ENCODE measurements around the gene CIRBP. TPM values are rescaled to one million over a fixed set of nuclear protein-coding genes. Genes with fewer than 3 reads are reported as not detected.

CIRBP gene
- total and polyA plus RNA-seq, 9 of the 15 experiments (the other 6 are each of a cell fraction or from before 2014, with no cell fraction given): 20.5 to 327 (median 176) TPM

DNA sequence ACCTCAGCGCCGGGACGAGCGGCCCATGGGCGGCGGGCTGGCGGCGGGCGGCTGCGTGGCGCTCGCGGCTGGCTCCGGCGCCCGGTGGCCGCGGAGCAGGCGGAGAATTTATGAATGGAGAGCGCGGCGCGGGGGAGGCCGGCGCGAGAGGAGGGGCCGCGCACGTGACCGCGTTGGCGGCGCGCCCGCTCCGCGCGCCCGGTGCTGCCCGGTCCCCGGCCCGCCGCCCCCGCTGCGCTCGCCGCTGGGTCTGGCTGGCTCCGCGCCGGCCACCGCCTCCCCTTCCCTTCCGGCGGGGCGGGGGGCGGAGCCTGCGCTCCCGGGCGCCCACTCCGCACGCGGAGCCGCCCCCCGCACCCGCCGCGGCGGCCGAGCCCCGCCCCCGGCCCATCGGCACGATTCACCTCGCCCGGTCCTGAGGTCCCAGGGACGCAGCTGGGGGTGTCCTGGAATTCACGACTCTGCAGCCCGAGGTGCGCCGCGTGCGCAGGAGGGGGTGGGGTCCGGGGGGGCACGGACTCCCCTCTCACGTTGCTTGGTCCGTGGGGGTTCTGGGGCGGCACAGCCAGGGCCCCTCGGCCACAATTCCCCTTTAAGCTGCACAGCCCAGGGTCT, 31.3 kb upstream of the CIRBP start, which contains the start of gene CBARP (continued):
- TF ChIP-seq, protein P1, sequence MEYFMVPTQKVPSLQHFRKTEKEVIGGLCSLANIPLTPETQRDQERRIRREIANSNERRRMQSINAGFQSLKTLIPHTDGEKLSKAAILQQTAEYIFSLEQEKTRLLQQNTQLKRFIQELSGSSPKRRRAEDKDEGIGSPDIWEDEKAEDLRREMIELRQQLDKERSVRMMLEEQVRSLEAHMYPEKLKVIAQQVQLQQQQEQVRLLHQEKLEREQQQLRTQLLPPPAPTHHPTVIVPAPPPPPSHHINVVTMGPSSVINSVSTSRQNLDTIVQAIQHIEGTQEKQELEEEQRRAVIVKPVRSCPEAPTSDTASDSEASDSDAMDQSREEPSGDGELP (CRISPR knock-in tag; IDR thresholded peaks at IDR 0.05; ENCODE audit: borderline replicate concordance): peak; percentile 19; the same call in 1 of the 2 replicates
- TF ChIP-seq, protein P2, sequence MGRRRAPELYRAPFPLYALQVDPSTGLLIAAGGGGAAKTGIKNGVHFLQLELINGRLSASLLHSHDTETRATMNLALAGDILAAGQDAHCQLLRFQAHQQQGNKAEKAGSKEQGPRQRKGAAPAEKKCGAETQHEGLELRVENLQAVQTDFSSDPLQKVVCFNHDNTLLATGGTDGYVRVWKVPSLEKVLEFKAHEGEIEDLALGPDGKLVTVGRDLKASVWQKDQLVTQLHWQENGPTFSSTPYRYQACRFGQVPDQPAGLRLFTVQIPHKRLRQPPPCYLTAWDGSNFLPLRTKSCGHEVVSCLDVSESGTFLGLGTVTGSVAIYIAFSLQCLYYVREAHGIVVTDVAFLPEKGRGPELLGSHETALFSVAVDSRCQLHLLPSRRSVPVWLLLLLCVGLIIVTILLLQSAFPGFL (CRISPR knock-in tag; IDR thresholded peaks at IDR 0.05): no peak
- TF ChIP-seq, protein P3, sequence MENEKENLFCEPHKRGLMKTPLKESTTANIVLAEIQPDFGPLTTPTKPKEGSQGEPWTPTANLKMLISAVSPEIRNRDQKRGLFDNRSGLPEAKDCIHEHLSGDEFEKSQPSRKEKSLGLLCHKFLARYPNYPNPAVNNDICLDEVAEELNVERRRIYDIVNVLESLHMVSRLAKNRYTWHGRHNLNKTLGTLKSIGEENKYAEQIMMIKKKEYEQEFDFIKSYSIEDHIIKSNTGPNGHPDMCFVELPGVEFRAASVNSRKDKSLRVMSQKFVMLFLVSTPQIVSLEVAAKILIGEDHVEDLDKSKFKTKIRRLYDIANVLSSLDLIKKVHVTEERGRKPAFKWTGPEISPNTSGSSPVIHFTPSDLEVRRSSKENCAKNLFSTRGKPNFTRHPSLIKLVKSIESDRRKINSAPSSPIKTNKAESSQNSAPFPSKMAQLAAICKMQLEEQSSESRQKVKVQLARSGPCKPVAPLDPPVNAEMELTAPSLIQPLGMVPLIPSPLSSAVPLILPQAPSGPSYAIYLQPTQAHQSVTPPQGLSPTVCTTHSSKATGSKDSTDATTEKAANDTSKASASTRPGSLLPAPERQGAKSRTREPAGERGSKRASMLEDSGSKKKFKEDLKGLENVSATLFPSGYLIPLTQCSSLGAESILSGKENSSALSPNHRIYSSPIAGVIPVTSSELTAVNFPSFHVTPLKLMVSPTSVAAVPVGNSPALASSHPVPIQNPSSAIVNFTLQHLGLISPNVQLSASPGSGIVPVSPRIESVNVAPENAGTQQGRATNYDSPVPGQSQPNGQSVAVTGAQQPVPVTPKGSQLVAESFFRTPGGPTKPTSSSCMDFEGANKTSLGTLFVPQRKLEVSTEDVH (IDR thresholded peaks at IDR 0.05; ENCODE audit: low read depth, partially characterized antibody): no peak
- TF ChIP-seq XRCC3 (IDR thresholded peaks at IDR 0.05): no peak
- TF ChIP-seq NRF1 (conservative IDR thresholded peaks at IDR 0.05 in 1 of 2, IDR thresholded peaks at IDR 0.05 in 1 of 2): peak; percentile 19 to 22; a peak in 1 of 4 replicates
- TF ChIP-seq NONO (IDR thresholded peaks at IDR 0.05; ENCODE audit: low read depth in 2 of 2, low read length in 1 of 2): peak in 1 of 2 experiments; percentile 84; a peak in 2 of 4 replicates
- TF ChIP-seq PHF8 (IDR thresholded peaks at IDR 0.05; ENCODE audit: borderline replicate concordance, low read length): peak; percentile 36; the same call in 1 of the 2 replicates
- peak; percentile 74 for TF ChIP-seq RB1 (IDR thresholded peaks at IDR 0.05; ENCODE audit: low read depth)
- peak; percentile 27; the same call in 1 of the 2 replicates for TF ChIP-seq POLR2G (IDR thresholded peaks at IDR 0.05; ENCODE audit: low read depth, low read length)
- TF ChIP-seq CXXC5 (CRISPR knock-in tag; IDR thresholded peaks at IDR 0.05): peak; percentile 85
- no peak for TF ChIP-seq POLR2A (conservative IDR thresholded peaks at IDR 0.05)
- TF ChIP-seq TAF1 (IDR thresholded peaks at IDR 0.05; ENCODE audit: control insufficient read depth, extremely low read depth, insufficient read depth, low read length, severe bottlenecking): peak; percentile 35
- TF ChIP-seq, protein P4, sequence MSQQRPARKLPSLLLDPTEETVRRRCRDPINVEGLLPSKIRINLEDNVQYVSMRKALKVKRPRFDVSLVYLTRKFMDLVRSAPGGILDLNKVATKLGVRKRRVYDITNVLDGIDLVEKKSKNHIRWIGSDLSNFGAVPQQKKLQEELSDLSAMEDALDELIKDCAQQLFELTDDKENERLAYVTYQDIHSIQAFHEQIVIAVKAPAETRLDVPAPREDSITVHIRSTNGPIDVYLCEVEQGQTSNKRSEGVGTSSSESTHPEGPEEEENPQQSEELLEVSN (IDR thresholded peaks at IDR 0.05; ENCODE audit: borderline replicate concordance in 1 of 2, extremely low read depth in 1 of 2, insufficient read depth in 1 of 2, insufficient read length in 1 of 2, low read depth in 1 of 2, low read length in 1 of 2, poor library complexity in 1 of 2, severe bottlenecking in 1 of 2): peak in 1 of 2 experiments; percentile 50
- TF ChIP-seq, protein P5, sequence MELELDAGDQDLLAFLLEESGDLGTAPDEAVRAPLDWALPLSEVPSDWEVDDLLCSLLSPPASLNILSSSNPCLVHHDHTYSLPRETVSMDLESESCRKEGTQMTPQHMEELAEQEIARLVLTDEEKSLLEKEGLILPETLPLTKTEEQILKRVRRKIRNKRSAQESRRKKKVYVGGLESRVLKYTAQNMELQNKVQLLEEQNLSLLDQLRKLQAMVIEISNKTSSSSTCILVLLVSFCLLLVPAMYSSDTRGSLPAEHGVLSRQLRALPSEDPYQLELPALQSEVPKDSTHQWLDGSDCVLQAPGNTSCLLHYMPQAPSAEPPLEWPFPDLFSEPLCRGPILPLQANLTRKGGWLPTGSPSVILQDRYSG (tag; conservative IDR thresholded peaks at IDR 0.05; ENCODE audit: low read depth): no peak
- 0 out of 2 replicates have a peak, but pooled peaks have one; percentile 11 for TF ChIP-seq ERF (CRISPR knock-in tag; IDR thresholded peaks at IDR 0.05)
- TF ChIP-seq, protein P6, sequence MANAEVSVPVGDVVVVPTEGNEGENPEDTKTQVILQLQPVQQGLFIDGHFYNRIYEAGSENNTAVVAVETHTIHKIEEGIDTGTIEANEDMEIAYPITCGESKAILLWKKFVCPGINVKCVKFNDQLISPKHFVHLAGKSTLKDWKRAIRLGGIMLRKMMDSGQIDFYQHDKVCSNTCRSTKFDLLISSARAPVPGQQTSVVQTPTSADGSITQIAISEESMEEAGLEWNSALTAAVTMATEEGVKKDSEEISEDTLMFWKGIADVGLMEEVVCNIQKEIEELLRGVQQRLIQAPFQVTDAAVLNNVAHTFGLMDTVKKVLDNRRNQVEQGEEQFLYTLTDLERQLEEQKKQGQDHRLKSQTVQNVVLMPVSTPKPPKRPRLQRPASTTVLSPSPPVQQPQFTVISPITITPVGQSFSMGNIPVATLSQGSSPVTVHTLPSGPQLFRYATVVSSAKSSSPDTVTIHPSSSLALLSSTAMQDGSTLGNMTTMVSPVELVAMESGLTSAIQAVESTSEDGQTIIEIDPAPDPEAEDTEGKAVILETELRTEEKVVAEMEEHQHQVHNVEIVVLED (CRISPR knock-in tag; IDR thresholded peaks at IDR 0.05): peak; percentile 33; the same call in 1 of the 2 replicates

All from K562 (cell line).